Glomerular endothelial cell (primary cell): ENCODE data around the gene NUDCD2. TPM values are rescaled to one million over a fixed set of nuclear protein-coding genes. Genes with fewer than 3 reads are reported as not detected.
"Not testable (repeated sequence)": the region's sequence is repeated elsewhere in the genome, so short reads cannot be mapped to it uniquely, and the experiment has no call there.

Experiments
- DNase-seq: peaks from one replicate; pipeline ENCODE4 v3.0.0-alpha.2; 2011; ENCODE audit warnings: low read depth, low spot score; ENCODE audit errors: extremely low read depth
- total RNA-seq: library from RNA; depleted of rRNA; stranded (reverse); fragments of >200 nt; gene quantifications from 2 replicates; pipeline ENCODE4 v1.2.3, GENCODE V29; 2015

NUDCD2 gene
- total RNA-seq, 1 donor from 2014 or later = 4.4 TPM

DNA sequence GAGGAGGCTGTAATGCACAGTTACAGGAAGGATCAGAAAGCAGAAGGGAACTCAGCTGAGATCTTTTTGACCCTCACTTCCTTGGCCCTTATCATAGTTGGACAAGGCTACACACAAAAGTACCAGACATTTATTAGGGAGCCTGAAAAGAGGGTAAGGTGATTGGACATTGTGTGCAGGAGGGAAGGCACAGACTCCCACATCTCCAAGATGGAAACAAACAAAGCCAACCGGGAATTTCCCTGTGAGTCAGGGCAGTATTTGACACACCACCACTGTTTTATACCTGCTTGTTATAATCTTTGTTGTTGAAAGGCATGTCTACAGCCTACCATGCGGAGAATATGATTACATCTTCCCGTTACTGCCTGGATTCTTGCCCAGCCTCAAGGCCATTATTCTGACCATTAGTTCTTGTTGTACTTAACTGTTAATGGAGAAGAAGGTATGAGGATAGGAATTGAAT, 25.5 kb downstream of the NUDCD2 start:
- DNase-seq = peak; percentile 34

- DNase-seq = no peak
These were observed 26.6 kb downstream of the NUDCD2 start for GRCh38 chr5:163433271-163433670.

DNA sequence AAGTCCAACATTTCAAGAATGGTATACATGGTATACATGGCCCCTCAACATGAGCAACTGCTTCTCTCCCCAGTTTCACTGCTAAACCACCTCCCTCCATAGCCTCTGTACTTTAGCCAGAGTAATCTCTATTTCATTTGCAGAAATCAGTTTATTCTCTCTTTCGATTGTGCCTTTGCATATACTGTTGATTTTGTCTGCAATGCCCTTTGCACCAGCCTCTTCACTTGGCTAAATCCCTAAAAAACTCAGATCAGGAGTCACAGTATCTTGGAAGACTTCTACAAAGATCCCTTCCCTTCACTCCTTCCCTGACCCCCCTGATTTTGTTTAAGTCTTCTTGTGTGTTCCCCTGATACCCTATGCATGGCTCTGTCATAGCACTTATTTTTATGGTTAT, 27.4 kb downstream of the NUDCD2 start:
- no peak for DNase-seq

GRCh38 chr5:163426128-163426527, 33.8 kb downstream of the NUDCD2 start:
- DNase-seq = not testable (repeated sequence)

DNA sequence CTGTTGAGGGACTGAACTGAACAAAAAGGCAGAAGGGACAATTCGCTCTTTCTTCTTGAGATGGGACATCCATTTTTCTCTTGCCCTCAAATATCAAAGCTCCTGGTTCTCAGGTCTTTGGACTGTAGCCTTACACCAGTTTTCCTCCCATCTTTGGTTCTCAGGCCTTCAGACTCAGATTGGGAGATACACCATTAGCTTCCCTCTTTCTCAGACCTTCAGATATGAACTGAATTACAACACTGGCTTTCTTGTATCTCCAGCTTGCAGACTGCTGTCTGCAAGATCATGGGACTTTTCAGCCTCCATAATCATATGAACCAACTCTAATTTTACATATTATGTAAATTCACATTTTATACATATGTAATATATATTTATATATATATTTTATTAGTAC, 35.1 kb downstream of the NUDCD2 start:
- no peak for DNase-seq

- not testable (repeated sequence) for DNase-seq
These were observed 44.2 kb downstream of the NUDCD2 start for GRCh38 chr5:163415673-163416072.

DNA sequence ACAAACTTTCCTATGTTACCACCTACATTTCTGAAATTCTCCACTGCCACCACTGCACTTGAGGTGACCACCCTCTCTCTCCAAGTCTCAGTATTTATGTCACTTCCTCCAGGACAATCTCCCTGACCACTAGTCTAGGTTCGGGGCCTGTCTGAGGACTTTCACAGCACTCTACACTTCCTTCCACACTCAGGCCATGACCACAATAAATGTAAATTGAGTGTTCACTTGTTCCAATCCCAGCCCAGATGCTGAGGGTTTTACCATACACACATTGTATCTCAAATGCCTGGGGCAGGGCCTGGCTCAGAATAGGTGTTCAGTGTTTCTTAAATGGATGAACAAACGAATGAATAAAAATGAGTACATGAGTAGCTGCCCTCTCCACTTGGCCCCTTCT, 49.4 kb downstream of the NUDCD2 start:
- no peak for DNase-seq

GRCh38 chr5:163409384-163409783, 50.5 kb downstream of the NUDCD2 start:
- DNase-seq = no peak

- DNase-seq = peak; percentile 22
These were observed 51.5 kb downstream of the NUDCD2 start for GRCh38 chr5:163408311-163408923.

- no peak for DNase-seq
These were observed 52.8 kb downstream of the NUDCD2 start for GRCh38 chr5:163407034-163407655.

DNA sequence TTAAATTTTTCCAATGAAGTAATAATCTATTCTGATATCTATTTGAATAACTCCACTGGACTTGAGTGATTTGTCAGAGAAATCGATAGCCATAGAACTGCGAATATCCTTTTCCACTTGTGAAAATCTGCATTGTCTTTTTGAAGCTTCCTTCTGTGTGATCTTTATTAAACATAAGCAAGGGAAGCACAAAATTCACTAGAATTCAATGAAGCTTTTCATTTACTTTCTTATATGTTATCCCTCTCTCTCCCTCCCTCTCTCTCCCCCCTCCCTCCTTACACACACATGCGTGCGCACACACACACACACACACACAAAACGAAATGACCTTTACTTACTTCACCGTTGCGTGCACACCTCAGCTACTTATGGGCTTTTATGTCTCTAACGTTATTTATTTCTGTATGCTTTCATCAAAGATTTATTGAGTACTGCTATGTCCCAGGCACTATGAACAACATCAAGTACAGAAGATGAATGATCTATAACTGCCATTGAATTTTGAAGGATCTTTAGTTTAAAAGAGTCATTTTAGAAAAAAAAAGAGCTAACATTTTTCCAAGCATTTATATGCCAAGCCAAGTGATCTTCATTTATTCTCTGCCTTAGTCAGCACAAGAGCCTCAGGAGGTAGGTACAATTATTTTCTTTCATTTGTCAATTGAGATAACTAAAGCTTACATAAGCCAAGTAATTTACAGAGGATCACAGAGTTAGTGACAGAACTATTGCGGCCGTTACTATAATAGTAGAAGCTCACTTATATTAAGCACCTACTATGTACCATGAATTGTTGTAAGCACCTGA, 55.3 kb downstream of the NUDCD2 start:
- DNase-seq = no peak

DNA sequence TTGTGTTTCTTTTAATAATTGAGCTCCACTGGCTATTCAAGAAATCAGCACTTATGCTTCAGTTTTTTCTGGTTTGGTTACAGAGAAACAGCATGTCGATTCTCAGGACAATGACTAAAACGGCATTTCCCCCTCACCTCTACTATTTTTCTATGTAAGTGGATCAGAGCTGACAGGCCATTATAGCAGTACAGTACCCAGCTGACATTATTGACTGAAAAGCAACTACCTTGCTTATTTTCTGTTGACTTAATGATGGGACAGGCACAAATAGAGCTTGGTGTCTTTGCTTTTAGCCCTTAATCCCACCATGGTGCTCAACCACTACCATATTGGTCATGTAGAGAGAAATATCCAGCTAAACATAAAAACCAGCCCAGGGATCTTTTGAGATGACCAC, 57.9 kb downstream of the NUDCD2 start:
- DNase-seq = no peak

GRCh38 chr5:163401271-163401670, 58.6 kb downstream of the NUDCD2 start:
- DNase-seq = no peak

DNA sequence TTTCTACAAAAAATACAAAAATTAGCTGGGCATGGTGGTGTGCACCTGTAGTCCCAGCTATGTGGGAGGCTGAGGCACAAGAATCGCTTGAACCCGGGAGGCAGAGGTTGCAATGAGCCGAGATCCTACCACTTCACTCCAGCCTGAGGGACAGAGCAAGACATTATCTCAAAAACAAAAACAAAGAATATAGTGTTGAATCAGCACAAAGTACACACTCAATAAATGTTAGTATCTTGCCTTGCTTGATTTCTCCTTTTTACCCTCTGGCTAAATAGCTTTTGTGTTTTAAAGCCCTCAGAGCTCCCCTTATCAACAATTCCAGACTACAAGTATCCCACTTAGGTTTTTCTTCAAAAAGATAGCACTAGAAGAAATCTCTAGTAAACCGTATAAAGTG, 60.0 kb downstream of the NUDCD2 start:
- no peak for DNase-seq

DNA sequence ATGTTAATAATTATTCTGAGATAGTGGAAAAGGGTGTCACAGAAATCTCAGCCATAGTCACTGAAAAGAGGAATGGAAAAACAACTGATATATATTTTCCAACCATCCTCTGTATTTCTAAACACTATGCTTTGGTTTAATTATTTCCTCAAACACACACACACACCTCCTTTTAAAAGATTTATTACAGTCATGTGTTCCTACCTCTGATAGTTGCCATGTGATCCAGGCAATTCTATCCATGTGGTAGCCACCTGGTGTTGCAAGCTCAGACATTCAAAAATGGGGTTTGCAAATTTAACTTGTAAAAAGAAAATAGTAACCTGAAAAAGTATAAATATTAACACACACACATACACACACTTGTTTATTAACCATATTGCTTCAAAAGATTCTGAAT, 62.5 kb downstream of the NUDCD2 start:
- no peak for DNase-seq

DNA sequence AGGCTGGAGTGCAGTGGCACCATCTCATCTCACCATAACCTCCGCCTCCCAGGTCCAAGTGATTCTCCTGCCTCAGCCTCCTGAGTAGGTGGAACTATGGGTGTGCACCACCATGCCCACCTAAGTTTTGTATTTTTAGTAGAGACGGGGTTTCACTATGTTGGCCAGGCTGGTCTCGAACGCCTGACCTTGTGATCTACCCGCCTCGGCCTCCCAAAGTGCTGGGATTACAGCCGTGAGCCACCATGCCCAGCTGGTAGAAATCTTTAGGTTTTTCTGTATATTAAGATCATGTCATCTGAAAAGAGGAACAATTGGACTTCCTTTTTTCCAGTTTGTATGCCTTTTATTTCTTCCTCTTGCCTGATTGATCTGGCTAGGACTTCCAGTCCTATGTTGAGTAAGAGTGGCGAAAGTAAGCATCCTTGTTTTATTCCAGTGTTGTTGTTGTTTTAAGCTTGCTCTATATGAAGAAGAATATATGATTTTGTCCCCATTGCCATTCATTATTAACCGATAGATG, 63.0 kb downstream of the NUDCD2 start:
- DNase-seq = not testable (repeated sequence)

Other genes starting within 250 kb of the NUDCD2 start
- gene CCNG1, start 22.5 kb downstream of the NUDCD2 start, total RNA-seq = 162 and 289 TPM in 2 replicates
- 3.7 and 8.6 TPM in 2 replicates for gene HMMR, start 530 bp upstream of the NUDCD2 start, total RNA-seq
- gene MAT2B, start 45.5 kb upstream of the NUDCD2 start, total RNA-seq = 58.4 and 82.4 TPM in 2 replicates